NCI-H2107 treated with DMSO at 0.1 percent for 48 hours (cell line): ENCODE measurements around the gene LHPP.
A peak's percentile ranks its signal among the peaks of the same experiment; 100 is the strongest.

ENCODE experiments used
- DNase-seq: peaks from one replicate; lab custom pipeline; 2025; ENCODE audit not compliant: unreplicated experiment; lab: John Stamatoyannopoulos, UW

LHPP gene

DNA sequence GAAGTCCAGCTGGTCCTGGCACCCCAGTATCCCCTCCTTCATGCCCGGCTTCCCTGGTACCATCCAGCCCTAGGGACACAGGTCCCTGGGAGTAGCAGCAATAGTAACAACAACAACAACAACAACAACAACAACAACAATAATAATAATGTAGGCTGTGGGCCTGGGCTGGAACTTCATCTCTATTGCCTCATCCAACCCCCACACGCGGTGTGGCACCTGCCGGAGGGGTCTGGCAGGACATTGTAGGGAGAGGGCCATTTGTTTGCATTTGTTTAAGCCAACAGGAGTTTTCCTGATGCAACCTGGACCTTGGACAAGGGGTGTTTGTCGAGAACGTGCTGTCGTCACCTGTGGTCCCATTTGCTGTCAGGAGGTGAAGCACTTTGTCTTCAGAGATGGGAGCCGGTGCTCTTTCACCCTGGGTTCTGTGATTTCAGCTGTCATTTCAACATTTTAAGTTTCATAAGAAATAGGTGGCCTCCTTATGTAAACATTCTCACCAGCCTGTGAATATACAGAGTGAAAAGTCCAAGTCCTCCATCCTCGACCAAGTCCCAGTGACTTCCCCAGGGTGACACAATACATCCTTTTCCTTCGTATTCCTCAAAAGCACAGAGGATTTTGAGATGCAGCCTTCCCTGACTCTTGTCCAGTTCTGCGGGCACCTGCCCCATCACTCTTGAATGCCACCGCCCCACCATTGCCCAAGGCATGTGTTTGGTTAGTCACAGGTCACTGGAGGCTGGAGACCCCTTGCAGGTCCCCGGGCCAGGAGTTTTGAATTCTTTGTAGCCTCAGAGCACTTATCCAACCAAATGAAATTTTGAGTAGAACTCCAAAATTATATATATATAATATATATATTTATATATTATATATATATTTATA is 9.2 kb downstream of the LHPP start:
- DNase-seq = no peak

DNA sequence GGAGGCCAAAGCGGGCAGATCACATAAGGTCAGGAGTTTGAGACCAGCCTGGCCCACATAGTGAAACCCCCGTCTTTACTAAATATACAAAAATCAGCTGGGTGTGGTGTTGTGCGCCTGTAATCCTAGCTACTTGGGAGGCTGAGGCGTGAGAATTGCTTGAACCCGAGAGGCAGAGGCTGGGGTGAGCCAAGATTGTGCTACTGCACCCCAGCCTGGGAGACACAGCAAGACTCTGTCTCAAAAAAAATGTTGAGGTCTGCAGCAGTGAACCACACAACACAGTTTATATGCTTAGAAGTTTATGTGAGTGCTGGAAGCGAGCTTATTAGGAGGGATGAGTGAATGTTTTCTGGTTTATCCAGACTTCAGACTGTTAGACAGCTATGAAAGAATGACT is 10.4 kb downstream of the LHPP start:
- DNase-seq = no peak

- no peak for DNase-seq
Observed at GRCh38 chr10:124473070-124473469, 11.4 kb downstream of the LHPP start.

DNA sequence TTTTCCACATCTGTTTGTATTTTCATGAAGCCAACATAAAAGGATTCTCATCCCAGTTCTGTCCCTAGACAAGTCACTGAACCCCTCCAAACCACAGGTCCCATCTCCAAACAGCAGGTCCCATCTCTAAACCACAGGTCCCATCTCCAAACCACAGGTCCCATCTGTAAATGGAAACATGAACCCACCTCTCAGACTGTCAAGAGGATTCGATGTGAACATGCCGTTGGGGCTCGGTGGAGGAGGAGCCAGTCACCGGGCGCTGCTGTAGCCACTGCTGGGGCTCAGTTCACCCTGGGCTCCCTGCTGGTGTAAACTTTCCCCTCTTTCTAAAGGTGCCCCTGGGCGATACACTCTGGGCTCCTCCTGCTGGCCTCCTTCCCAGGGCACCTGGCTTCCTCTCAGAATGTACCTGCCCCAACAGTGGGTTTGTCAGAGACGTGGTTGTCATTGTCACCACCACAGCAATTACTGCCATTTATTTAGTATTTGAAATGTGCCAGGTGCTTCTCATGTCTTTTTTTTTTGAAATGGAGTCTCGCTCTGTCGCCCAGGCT is 13.0 kb downstream of the LHPP start:
- peak; percentile 64 for DNase-seq

- DNase-seq = no peak
Observed at GRCh38 chr10:124476043-124476725, 14.6 kb downstream of the LHPP start.

GRCh38 chr10:124477614-124478363 is 16.2 kb downstream of the LHPP start:
- no peak for DNase-seq

DNA sequence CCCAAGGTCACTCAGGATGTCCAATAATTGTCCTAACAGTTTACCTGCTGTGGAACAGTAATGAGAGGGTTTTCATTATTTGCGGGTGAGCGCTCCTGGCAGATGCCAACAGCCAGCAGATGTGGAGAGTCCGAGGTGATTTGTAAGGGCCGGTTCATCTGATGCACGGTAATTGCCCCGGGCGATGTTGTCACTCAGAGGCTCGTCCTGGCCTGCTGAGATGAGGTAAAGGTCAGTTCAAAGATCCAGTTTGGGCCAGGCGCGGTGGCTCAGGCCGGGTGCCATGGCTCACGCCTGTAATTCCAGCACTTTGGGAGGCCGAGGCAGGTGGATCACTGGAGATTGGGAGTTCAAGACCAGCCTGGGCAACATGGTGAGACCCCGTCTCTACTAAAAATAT is 16.9 kb downstream of the LHPP start:
- no peak for DNase-seq

DNA sequence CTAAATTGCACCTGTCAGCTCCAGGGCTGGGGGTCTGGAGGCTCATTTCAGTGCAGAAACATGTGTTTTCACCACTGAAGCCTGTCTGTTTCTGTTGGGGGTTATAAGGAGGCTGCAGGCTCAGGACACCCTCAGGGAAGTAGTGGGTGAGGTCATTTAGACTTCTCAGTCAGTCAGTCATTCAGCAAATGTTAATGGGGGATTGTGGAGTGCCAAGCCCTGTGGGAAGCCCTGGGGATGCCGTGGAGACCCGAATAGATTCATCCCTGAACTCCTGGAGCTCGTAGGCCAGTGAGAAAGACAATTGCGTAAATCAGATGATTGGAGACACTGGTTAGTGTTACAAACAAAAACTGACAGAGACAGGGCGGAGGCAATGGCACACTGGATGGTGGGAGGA is 19.2 kb downstream of the LHPP start:
- DNase-seq = no peak

DNA sequence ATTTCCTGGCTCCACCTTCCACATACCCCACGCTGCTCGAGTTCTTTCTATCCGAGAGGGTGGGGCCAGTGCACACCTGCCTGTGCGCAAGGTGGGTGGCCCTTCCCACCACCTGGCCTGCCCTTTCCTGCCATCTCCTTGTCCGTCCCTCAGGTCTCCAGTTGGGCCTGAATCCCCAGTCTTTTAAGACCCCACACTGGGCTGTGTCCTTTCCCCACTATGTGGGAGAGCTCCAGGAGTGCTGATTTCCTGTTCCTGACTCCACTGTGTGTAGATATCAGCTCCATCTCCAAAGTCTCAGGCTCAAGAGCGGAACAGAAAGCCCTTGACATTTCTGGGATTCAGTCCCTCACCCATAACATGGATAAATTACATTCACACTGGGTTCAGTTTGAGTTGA is 20.1 kb downstream of the LHPP start:
- no peak for DNase-seq

DNA sequence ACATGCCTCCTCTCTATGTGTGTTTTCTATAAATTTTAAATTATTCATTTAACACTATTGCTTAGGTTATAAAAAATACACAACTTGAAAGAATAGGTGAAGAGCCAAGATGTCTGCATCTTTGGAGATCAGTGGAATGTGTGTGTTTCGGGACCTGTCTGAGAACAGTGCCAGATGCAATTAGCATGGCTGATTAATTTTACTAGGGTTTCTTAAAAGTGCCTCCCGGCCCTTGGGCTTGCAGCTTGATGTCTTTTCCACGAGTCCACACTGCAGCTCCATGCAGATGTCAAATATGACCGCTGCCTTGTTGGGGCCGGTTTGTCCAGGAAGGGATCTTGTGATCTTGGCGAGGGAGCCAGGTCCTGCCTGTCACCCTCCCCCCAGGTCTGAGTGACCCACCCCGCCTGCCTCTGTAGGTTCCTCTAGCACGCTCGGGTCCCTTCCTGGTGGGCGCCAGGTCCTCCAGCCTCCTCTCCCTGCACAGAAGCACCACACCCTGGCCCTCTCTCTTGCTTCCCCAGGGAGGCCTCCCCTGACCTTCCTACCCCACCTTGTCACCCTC is 20.7 kb downstream of the LHPP start:
- no peak for DNase-seq

- no peak for DNase-seq
Observed at GRCh38 chr10:124482876-124483275, 21.3 kb downstream of the LHPP start.

DNA sequence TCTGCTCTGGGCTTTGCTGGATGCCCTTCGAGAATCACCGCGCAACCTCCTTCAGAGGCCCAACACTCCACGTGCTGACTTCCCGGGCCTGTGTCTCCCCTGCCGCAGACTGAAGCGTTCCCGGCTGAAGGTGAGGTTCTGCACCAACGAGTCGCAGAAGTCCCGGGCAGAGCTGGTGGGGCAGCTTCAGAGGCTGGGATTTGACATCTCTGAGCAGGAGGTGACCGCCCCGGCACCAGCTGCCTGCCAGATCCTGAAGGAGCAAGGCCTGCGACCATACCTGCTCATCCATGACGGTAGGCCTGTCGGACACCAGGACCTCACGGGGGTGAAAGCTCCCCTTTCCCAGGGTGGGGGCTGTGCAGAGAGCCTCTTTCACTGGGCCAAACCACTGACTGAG is 22.4 kb downstream of the LHPP start:
- DNase-seq = no peak

GRCh38 chr10:124484661-124485060 is 23.0 kb downstream of the LHPP start:
- DNase-seq = no peak

- no peak for DNase-seq
Observed at GRCh38 chr10:124486635-124487034, 25.0 kb downstream of the LHPP start.

DNA sequence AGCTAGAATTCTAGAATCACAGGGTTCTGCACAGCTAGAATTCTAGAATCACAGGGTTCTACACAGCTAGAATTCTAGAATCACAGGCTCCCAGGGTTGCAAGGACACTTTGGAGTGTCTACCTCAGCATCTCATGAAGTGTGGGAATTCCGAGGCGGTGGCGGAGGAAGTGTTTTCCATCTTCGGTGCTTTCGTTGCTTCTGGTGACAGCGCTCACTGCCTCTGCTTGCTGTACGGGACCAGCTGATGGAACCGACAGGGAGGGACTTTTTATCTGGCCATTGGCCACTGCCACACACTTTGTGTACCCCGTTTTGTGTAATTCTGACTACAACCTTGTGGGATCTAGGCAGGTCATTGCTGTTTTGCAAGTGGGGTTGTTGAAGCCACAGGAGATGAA is 29.5 kb downstream of the LHPP start:
- no peak for DNase-seq

GRCh38 chr10:124492266-124492665 is 30.6 kb downstream of the LHPP start:
- DNase-seq = no peak

DNA sequence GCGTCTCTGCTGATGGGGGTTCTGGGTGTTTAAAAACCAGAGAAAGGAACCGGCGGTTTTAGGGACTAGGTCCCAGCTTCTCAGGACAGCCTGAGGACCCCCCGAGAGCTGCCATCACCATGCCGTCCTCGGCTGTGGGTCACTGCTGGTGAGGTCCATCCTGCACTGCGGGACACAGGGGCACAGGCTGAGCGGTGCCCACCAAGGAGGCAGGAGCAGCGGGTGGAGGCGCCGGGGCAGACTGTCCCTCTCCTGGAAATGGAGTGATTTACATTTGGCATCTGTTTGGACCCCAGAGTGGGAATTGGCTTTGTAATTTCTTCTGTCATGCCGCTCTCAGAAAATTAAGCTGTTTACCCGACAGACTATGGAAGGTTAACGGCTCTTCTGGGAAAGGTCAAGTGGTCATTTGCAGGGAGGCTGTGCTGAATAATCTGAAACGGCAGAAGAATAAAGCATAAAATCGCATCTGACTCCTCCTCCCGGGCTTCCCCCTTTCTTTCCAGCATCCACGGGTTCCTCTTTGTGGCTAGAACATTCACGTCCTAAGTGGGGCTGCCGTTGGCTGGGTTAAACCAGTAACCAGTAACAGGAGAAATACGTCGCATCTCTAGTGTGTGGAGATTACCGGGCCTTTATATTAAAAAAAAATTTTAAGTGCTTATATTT is 31.7 kb downstream of the LHPP start:
- peak; percentile 17 for DNase-seq

GRCh38 chr10:124494046-124494807 is 32.6 kb downstream of the LHPP start:
- DNase-seq = no peak

GRCh38 chr10:124495162-124495561 is 33.5 kb downstream of the LHPP start:
- no peak for DNase-seq

DNA sequence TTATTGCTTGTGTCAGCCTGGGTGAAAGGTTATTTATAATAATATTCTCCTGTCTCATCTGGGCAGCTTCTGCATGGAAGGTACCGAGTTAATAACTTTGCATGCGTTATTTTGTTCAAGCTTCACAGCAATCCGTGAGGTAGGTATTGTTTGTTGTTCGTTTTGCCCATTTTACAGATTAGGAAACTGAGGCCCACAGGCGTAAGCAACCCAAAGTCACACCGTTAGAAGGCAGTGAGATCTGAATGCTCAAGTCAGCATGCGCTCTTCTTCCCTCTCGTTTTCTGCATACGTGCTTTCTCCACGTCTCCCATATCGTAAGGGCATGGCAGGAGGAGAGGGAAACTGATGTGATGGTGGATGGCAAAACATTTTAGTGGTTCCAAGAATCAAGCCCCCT is 34.1 kb downstream of the LHPP start:
- no peak for DNase-seq
